Neuronal stem cell (in vitro differentiated cells): ENCODE data around the gene GLIS2.

Source experiments
- DNase-seq: peaks from one replicate; pipeline ENCODE4 v3.0.0-alpha.2; 2013; ENCODE audit warnings: low spot score
- H2AFZ ChIP-seq: one replicate; pipeline ENCODE4 v1.6.1; 2013; ENCODE audit warnings: mild to moderate bottlenecking, low read length, inconsistent platforms
- H2AK5ac ChIP-seq: 2 replicates; pipeline ENCODE4 v1.6.1; 2013; ENCODE audit warnings: low read depth, mild to moderate bottlenecking, inconsistent platforms, low read length, moderate library complexity, mixed read lengths
- H2BK120ac ChIP-seq: 2 replicates; pipeline ENCODE4 v1.6.1; 2013; ENCODE audit warnings: low read depth, mild to moderate bottlenecking, inconsistent platforms, low read length, moderate library complexity, mixed read lengths
- H2BK12ac ChIP-seq: one replicate; pipeline ENCODE4 v1.6.1; 2013; ENCODE audit warnings: low read length, inconsistent platforms
- H2BK15ac ChIP-seq: 2 replicates; pipeline ENCODE4 v1.6.1; 2013; ENCODE audit warnings: mild to moderate bottlenecking, low read length, inconsistent platforms, mixed read lengths
- H2BK5ac ChIP-seq: one replicate; pipeline ENCODE4 v1.6.1; 2013; ENCODE audit warnings: inconsistent platforms, mild to moderate bottlenecking, low read length, moderate library complexity
- H3K14ac ChIP-seq: one replicate; pipeline ENCODE4 v1.6.1; 2013; ENCODE audit warnings: low read length, inconsistent platforms
- H3K18ac ChIP-seq: 2 replicates; pipeline ENCODE4 v1.6.1; 2013; ENCODE audit warnings: low read length, inconsistent platforms
- H3K23ac ChIP-seq: 2 replicates; pipeline ENCODE4 v1.6.1; 2013; ENCODE audit warnings: low read depth, mild to moderate bottlenecking, mixed read lengths, low read length, inconsistent platforms; ENCODE audit not compliant: poor library complexity
- H3K27ac ChIP-seq: replicated peaks from 3 replicates; pipeline ENCODE4 v1.5.1; 2013; ENCODE audit warnings: low read length, inconsistent platforms
- H3K27me3 ChIP-seq, 3 experiments: 2 replicates each; pipeline ENCODE4 v1.6.1; 2013; ENCODE audit warnings: low read length in 3 of 3, mild to moderate bottlenecking in 2 of 3, inconsistent platforms in 1 of 3, low read depth in 1 of 3, mixed read lengths in 1 of 3, moderate library complexity in 1 of 3; ENCODE audit not compliant: control insufficient read depth in 3 of 3, insufficient read depth in 3 of 3
- H3K36me3 ChIP-seq, 2 donors: replicated peaks in 1 of 2; 2 replicates each; pipeline ENCODE4 v1.6.1; 2013; ENCODE audit warnings: low read length in 2 of 2; ENCODE audit not compliant: control insufficient read depth in 2 of 2, insufficient read depth in 2 of 2
- H3K4ac ChIP-seq: 2 replicates; pipeline ENCODE4 v1.6.1; 2013; ENCODE audit warnings: inconsistent platforms, mild to moderate bottlenecking, low read length, moderate library complexity
- H3K4me1 ChIP-seq, 2 donors: 1 replicate in 1 of 2; 2 replicates in 1 of 2; pipeline ENCODE4 v1.6.1; 2013; ENCODE audit warnings: low read length in 2 of 2, low read depth in 1 of 2; ENCODE audit not compliant: control insufficient read depth in 2 of 2, insufficient read depth in 1 of 2
- H3K4me2 ChIP-seq: one replicate; pipeline ENCODE4 v1.6.1; 2013; ENCODE audit warnings: mild to moderate bottlenecking, low read length, inconsistent platforms; ENCODE audit not compliant: insufficient read depth, poor library complexity, severe bottlenecking
- H3K4me3 ChIP-seq, 2 donors: 2 replicates each; pipeline ENCODE4 v1.5.1; 2013; ENCODE audit warnings: low read length in 2 of 2, mild to moderate bottlenecking in 2 of 2, inconsistent platforms in 1 of 2, moderate library complexity in 1 of 2
- H3K79me1 ChIP-seq: one replicate; pipeline ENCODE4 v1.6.1; 2013; ENCODE audit warnings: low read depth, mild to moderate bottlenecking, inconsistent platforms, low read length, moderate library complexity
- H3K9ac ChIP-seq: one replicate; pipeline ENCODE4 v1.6.1; 2013; ENCODE audit warnings: mild to moderate bottlenecking, low read depth, low read length, inconsistent platforms; ENCODE audit not compliant: poor library complexity
- H3K9me3 ChIP-seq, 2 donors: replicated peaks in 1 of 2; 2 replicates each; pipeline versions ENCODE3 to v1.6.1; 2013; ENCODE audit warnings: low read length in 2 of 2, mild to moderate bottlenecking in 2 of 2, inconsistent platforms in 1 of 2, low read depth in 1 of 2, mixed read lengths in 1 of 2, moderate library complexity in 1 of 2; ENCODE audit not compliant: control insufficient read depth in 2 of 2, insufficient read depth in 1 of 2
- H4K8ac ChIP-seq: one replicate; pipeline ENCODE4 v1.6.1; 2013; ENCODE audit warnings: low read depth, mild to moderate bottlenecking, inconsistent platforms, low read length, moderate library complexity
- H4K91ac ChIP-seq: one replicate; pipeline ENCODE4 v1.6.1; 2013; ENCODE audit warnings: low read length, low read depth, mild to moderate bottlenecking, inconsistent platforms; ENCODE audit not compliant: poor library complexity
- whole genome bisulfite sequencing, 2 donors: extraction: QIAGEN DNeasy Blood & Tissue Kit; methylation state at CpG; one replicate each; pipeline ENCODE4 v1.1.7; 2013; ENCODE audit warnings: missing lambda C conversion rate in 2 of 2, mixed read lengths in 1 of 2; ENCODE audit not compliant: insufficient read length in 2 of 2, insufficient replicate concordance in 1 of 2; ENCODE audit errors: extremely low coverage in 2 of 2; 5-methylcytosine and 5-hydroxymethylcytosine counted together

The GLIS2 gene

DNA sequence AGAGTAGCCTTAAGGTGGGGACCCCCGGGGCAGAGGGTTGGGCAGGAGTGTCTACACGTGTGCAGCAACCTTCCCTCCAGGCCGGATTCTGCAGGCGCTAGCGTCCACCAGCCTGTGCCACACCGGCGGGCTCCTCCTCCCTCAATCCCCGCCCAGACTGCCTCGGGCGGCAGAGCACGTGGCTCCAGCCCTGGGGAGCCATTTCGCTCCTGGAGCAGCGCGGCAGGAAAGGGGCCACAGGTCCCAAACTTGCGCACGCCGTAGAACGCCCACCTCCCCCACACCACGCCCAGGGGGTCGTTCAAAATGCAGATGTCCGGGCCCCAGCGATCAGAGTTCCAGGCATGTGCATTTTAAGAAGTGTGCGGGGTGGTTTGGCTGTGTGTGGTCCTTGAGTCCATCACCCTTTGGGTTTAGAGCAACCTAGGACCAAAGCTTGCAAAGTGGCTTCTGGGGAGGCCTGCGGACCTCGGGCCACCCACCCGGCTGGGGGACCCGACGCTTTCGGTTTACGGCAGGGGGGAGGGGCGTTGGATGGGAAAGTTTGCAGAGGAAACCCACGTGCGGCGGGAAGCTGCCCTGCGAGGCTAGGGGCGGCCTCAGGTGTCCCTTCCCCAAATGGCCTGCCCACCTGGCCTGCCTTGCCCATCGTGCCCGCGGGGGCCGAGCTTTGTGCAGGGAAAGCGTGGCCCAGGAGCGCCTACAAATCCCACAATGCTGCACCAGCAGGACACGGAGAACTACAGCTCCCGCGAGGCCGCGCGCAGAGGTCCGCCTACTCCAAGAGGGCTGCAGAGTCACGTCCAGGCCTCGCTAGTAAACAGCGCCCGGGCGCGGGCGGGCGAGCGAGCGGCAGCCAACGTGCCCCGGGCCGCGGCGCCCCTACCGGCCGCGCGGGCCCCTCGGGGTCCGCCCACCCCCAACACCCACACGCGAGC, 44.4 kb upstream of the GLIS2 start:
- H3K4ac ChIP-seq: peak overlapping the region; percentile 89
- peak overlapping the region; percentile 40 for H2BK15ac ChIP-seq
- peak; percentile 85 for DNase-seq

DNA sequence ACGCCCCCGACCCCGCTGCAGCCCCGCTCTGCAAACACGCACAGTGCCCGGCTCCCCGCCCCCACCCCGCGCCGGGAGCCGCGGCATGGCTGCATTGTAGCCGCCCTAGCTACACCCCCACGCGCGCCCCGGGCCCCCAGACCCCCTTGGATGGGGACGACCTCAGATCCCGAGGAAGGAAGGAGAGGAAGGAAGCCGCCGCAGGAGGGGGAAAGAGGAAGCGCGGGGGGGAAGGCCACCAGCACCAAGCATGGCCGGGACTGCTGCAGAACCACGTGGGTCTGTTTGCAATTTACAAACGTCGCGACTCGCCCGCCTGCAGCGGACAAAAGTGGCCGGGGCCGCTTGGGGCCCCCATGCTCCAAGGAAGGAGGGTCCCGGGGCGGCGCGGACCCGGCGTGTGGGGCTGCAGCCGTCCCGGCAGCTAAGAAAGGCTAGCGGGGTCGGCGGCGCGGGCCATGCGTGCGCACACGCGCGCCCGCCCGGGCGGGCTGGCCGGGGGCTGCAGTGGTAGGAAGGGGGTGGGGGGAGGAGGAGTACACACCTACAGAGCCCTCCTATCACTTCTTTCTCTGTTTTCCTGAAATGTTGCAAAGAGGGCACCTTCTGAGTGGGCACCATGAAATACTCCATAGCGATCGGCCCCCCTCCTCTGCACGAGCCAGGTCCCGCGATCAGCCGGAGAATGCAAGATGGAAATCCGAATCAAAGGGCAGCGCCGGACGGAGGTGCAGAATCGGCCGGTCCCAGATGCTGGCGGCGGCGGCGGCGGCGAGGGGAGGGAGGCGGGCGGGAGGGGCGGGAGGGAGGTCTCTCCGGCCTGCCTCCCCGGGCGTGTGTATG, 43.5 kb upstream of the GLIS2 start:
- Histone ChIP-seq H3K4me2 (peak overlapping the region; percentile 64), H2BK120ac (no peak overlapping the region), H3K9me3 (no peaks in the 10 kb centered on the region), H3K27ac (peak overlapping the region; percentile 95), H2AK5ac (peak overlapping the region; percentile 88), H3K4me3 (peak overlapping the region; percentile 89 to 99), H3K18ac (peak overlapping the region; percentile 99), H3K9ac (peak overlapping the region; percentile 91), H3K79me1 (peaks cover 15% of the 10 kb centered on the region), H3K36me3 (peaks cover 2 to 14% of the 10 kb centered on the region in 2 donors), H3K23ac (peak overlapping the region; percentile 99), H3K4me1 (peaks cover 6 to 8% of the 10 kb centered on the region in 2 donors), H2BK5ac (peak overlapping the region; percentile 93), H2AFZ (peak overlapping the region; percentile 87), H3K4ac (no peak overlapping the region), H3K27me3 (no peaks in the 10 kb centered on the region), H4K8ac (no peak overlapping the region), H3K14ac (peak overlapping the region; percentile 71), H2BK12ac (no peak overlapping the region), H4K91ac (no peak overlapping the region), H2BK15ac (peak overlapping the region; percentile 75)
- WGBS, 2 donors: no CpG with 5 or more reads among the region's 79 CpGs
- peak; percentile 51 for DNase-seq

More for the DNA sequence above, 44.4 kb upstream of the GLIS2 start:
- Histone ChIP-seq H3K18ac (peak overlapping the region; percentile 99), H3K9me3 (no peaks in the 10 kb centered on the region), H2BK120ac (peak overlapping the region; percentile 69), H3K9ac (peak overlapping the region; percentile 91), H3K4me1 (peaks cover 6 to 8% of the 10 kb centered on the region in 2 donors), H4K91ac (peak overlapping the region; percentile 97), H2BK12ac (peak overlapping the region; percentile 84), H2AK5ac (peak overlapping the region; percentile 98), H3K36me3 (peaks cover 2 to 14% of the 10 kb centered on the region in 2 donors), H3K79me1 (peaks cover 18% of the 10 kb centered on the region), H3K27me3 (no peaks in the 10 kb centered on the region), H4K8ac (peak overlapping the region; percentile 82), H2BK5ac (peak overlapping the region; percentile 95), H3K27ac (peak overlapping the region; percentile 95), H3K14ac (peak overlapping the region; percentile 4), H3K23ac (peak overlapping the region; percentile 99), H3K4me3 (peak overlapping the region; percentile 89 to 99), H2AFZ (peak overlapping the region; percentile 87), H3K4me2 (peak overlapping the region; percentile 100)
- WGBS, 2 donors: no CpG with 5 or more reads among the region's 72 CpGs

DNA sequence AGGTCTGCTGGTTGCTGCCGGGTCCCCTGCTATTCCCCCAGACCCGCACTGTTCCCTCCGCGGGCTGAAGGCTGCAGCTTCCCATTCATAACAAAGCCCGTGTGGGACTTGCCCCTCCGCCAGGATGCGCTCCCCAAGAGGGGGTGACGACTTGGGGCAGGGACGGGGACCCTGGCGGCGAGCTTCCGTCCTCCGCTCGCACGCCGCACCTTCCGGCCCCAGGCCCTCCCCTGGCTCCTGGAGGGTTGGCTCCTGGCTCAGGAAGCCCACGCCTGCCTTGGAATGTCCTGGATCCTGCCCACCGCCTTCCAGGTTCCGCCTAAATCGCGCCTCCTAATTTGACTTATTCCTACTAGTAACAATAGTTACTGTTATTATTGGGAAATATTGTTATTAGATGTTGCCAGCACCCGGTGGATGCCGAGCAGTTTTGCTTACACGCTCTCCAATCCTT, 42.0 kb upstream of the GLIS2 start:
- H2BK15ac ChIP-seq: peak overlapping the region; percentile 81
- peak overlapping the region; percentile 91 for H2BK5ac ChIP-seq
- H4K91ac ChIP-seq: no peak overlapping the region
- no peak overlapping the region for H3K4ac ChIP-seq
- no peak overlapping the region for H4K8ac ChIP-seq
- H3K4me1 ChIP-seq: peaks cover 6 to 8% of the 10 kb centered on the region in 2 donors
- H3K9me3 ChIP-seq: no peaks in the 10 kb centered on the region
- peaks cover 2 to 4% of the 10 kb centered on the region in 2 donors for H3K36me3 ChIP-seq
- H3K79me1 ChIP-seq: peaks cover 13% of the 10 kb centered on the region
- H3K27ac ChIP-seq: peak overlapping the region; percentile 94
- H3K27me3 ChIP-seq: no peaks in the 10 kb centered on the region
- no peak overlapping the region for H2BK120ac ChIP-seq
- H2BK12ac ChIP-seq: no peak overlapping the region
- peak overlapping the region; percentile 73 for H3K4me2 ChIP-seq
- peak overlapping the region; percentile 93 for H3K23ac ChIP-seq
- H3K4me3 ChIP-seq: peak overlapping the region; percentile 87 to 89
- peak overlapping the region; percentile 87 for H2AFZ ChIP-seq
- H2AK5ac ChIP-seq: peak overlapping the region; percentile 75
- no CpG with 5 or more reads among the region's 25 CpGs for WGBS, 2 donors
- peak; percentile 47 for DNase-seq
- peak overlapping the region; percentile 96 for H3K9ac ChIP-seq
- peak overlapping the region; percentile 99 for H3K14ac ChIP-seq
- H3K18ac ChIP-seq: peak overlapping the region; percentile 98
